ENCODE measurements around the gene TENM3.
A peak's percentile ranks its signal among the peaks of the same experiment; 100 is the strongest.

Gene TENM3

DNA sequence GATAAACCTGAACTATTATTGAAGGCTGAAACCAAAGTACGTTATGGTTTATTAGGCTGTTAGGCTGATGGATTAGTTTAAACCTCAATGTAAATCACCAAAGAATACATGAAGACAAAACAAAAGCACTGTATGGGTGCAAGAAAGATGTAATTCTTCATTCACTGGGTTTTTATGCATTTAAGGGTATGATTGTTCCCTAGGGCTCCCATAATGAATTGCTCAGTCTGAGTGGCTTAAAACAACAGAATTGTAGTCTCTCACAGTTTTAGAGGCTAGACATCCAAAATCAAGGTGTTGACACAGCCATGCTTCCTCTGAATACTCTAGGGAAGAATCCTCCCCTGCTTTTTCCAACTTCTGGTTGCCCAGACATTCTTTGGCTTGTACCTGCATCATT is 222.8 kb downstream of the TENM3 start:
- DNase-seq: no peak

DNA sequence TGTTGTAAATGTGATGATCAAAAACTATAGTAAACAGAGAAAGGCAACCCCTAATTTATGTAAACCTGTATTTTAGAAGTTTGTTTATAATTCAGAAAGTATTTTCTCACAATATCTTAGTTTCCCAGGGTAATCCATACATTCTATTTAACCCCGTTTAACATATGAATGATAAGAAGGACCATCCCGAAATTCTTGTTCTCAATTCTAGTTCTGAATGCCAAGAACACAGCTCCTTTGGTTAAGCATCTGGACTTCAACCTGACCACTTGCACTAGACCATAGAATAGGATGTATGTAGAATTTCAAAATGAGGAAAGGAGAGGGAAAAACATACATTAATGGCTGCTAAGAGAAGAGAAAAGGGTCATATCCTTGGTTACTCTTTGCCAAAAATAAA is 227.0 kb downstream of the TENM3 start:
- no peak for DNase-seq

DNA sequence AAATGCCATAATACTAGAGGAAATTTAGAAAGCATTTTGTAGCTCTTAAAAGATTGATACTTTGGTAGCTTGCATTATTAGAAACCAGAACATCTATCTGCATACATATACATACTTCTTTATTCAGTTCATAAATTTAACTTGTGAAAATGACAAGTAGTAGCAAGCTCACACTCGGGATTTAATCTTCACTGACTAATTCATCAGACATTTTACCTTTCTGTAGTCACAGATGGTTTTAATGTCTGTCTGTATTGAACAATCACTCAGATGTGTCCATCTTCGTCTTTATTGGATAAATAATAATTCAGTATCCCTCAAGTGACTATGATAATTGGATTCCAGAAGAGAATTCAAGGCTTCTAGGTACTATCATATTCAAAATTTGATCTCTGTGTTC is 232.3 kb downstream of the TENM3 start:
- no peak for DNase-seq

DNA sequence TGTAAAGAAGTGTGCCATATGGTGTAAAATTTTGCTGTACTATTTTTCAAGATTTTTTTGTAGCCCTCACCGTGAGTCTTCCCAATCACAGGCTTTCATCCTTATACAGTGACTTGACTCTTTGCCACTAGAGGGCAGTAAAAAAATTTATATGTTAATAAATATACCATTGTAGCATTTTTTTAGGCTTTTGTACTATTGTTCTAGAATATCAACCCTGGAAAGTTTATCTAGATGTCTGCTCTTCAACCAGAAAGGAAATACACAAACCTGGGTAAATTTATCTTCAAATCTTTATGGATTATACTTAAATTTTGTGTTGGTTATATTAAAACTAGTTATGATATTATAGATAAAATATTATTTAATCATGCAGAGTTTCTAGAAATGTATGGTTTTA is 235.3 kb downstream of the TENM3 start:
- DNase-seq: peak; percentile 76

DNA sequence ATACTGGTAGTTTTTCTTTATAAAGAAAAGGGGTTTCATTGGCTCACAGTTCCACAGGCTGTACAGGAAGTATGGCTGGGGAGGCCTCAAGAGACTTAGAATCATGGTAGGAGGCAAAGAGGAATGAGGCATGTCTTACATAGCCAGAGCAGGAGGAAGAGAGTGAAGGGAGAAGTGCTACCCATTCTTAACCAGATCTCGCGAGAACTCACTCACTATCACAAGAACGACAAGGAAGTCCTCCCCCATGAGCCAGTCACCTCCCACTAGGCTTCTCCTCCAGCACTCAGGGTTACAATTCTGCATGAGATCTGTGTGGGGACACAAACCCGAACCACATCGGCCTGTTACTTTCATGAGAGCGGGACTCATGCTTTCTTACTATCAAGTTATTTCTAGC is 240.5 kb downstream of the TENM3 start:
- no peak for DNase-seq

DNA sequence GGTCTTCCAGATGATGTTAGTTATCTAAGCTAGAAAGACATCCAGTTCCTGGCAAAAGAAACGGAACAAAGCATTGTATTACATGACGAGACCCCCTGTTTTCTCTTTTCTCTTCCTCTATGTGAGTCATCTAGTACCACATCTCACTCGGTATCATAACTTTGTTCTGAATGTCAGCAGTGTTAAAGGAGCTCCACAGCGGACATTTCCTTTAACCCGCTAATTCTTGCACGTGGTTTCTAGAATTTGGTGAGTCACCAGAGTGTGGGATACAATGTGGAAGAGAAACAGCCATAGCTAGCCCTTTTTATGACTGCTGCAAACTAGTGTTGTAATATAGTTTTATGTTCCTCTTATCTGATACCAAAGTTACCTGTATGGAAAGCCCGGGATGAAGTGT is 243.7 kb downstream of the TENM3 start:
- no peak for DNase-seq

DNA sequence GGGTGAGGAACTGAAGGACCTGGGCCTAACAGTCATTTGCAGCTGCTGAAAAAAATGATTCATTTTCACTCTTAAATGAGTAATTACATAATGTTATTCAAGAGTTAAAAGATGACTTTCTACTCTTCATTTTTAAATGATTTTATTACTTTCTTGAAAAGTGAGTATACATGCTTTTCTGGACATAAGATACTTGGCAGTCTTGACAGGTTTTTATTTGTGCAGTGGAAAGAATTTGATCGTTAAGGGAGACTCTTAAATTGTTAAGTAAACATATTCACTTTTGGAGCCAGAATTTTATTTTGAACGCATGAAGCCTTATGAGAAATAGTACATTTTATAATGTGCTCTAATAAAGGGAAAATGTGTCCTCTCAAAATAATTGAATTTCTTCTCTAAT is 245.7 kb downstream of the TENM3 start:
- DNase-seq: peak; percentile 37

DNA sequence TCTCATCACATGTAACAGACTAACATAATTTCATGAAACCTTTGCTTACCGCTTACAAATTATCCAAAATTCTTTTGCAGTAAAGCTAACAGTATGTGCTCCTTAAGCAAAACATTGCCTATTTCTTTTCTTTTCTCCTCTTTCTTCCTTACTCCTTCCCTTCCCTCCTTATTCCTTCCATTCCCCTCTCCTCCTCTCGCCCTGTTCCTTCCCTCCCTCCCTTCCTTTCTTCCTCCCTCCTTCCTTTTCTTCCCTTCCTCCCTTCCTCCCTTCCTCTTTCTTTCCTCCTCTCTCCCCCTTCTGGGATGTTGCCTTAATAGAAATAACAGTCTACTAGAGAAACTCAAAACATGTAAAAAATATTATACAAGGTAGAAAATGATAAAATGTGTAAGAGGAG is 246.4 kb downstream of the TENM3 start:
- DNase-seq: no peak

DNA sequence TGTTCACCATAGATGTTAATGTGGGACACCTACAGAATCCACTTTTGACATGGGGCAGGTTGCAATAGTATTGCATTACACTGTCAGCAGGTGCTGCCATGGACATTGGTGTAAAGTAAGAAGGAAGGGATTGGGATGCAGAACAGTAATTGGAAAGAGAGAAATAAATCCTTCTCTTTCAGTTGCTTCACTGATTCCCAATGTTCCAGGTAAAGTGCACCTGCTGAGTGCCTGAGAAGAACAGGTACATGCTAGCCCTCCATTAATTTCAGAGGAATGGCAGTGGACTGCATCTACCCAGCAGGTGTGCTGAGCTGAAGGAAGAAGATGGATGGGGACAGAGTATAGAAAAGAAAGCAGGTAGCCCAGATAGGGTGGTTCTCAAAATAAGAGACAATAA is 248.5 kb downstream of the TENM3 start:
- no peak for DNase-seq

DNA sequence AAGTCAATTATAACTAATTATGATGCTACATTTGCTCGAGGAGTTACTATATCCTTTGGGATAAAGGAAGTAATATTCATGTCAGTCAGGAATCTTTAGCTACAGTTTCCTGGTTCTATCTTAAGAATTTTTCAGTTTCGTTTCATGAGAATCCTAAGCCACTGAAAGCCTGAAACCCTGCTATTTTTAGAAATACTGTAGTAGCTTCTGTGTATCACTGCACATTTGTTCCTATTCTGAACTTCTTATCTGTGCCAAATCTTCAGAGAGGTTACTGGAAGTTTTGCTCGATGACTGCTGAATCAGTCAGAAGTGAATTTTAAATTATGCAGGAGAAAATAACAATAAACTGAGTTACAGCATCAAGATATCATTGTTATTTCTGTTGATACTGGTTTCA is 249.2 kb downstream of the TENM3 start:
- DNase-seq: no peak

DNA sequence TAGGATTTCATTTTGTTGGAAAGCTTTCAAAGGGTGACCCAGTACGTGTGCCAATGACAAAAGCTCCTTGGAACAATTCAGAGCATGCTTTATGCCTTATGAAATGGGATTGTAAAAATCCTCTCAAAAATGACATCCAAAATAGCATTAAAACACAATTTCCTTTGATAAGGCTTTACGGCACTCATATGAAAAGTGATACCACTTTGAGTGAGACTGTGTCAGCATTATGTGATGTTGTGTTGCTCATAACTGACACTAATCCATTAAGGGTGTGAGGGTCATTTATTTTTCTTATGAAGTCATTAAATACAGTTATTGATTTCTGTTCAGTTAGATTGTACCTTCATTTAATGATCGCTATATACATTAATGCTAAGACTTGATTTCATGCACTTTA is 250.2 kb downstream of the TENM3 start:
- no peak for DNase-seq

DNA sequence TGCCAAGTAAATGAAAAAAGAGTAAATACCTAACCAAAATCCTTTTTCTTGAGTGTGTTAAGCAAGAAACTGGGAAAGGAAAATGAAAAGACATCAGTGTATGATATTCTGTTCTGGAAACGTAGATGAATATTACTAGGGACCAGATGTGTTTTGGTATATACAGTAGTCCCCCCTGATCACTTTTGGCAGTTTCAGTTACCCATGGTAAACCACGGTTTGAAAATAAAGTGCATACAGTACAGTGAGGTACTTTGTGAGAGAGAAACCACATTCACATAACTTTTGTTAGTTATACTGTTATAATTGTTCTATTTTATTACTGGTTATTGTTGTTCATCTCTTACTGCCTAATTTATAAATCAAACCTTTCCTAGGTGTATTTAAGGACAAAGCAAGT is 250.9 kb downstream of the TENM3 start:
- DNase-seq: no peak

DNA sequence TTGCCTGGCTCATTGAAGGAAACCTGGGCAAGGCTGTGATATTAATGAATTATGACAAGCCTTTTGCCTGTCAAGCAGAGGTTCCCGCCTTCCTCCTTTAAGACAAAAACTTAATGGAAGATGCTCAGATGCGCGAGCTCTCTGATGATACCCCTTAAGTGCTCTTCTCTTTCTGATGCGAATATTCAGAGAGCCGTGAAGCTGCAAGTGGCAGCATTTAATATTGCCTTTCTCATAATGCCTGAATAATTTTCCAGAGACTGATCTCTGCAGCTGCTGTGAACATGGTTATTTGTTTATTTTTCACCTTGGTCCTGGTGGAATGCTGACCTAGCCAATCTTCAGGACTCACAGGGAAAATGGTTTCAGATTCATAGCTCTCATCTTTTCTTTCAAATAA is 251.8 kb downstream of the TENM3 start:
- DNase-seq: no peak

DNA sequence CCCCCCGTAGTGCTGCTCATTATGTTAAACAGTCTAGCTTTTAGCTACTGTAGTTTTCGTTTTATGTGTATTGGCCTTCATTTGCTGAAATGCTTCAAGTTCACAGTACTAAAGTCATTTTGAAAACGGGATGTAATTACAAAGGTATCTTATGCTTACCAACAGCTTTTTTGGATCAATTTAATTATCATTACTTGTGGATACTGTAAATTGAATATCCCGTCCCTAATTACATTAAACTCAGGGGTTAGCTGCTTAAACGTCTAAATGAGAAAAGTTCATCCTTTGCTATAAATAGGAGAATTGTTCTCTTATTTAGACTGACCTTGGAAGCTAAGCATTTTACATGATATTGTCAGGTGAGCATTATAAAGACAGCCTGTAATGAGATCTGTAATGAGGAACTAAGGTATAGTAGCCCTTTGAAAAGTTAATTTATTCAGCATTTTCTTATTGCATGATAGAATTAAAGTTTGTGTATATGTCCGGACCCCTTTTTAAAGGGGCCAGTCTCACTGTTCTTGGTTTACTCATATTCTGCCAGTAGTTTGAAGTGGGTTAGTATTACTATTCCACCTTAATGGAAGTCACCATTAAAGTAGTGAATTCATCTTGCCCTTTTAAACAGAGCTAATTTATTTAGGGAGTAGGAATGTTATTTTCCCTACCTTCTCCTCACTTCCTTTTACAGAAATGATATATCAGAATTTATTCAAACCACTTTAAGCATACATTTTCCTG is 252.6 kb downstream of the TENM3 start:
- no peak for DNase-seq

DNA sequence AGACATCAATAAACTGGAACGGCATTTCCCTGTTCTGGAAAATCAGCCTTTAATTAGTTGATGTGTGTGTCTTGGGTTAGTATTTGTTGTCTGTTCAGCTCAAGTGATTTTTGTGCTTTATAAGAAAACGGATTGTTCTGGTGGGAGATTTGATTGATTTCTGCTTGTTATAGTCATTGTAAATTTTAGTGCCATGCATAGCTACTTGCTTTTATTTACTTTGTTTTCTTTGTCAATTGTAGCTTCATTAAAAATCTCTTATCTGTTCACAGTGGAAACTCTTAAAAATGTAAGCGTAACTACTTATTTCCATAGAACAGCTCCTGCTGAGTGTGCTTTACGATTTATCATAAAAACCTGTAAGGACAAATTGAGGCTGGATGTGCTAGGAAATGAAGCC is 253.2 kb downstream of the TENM3 start:
- no peak for DNase-seq

DNA sequence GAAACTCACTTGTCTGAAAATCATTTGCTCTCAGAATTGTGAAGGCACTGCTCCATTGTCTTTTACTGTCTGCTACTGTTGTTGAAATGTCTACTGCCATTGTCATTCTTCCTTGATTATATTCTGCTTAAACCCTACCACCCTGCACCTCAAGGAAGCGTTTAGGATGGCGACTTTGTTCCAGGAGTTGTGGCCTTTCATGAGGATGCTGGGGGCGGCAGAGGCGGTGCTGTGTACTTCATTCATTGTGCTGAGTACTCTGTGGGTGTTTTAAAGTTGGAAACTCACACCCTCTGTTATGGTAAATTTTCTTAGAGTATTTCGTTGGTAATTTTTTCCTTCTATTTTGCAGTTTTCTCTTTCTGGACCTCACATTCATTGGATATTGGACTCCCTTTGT is 258.9 kb downstream of the TENM3 start:
- DNase-seq: no peak

DNA sequence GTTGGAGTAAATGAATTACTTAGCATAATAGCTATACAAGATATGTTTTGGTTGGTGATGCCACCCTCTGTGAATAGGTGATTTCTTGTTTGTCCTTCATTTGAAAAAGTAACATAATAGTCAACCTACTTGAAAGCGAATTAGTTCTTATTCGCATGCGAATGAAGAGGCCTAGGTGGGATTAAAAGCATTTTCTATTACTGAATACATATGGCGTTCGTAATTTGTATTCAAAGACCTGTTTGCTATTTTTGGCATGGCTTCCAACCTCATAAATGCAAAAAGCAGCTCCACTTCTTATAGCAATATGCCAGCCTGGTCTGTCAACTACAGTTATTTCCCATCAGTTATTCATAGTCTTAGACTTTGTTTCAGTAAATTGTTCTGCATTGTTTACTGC is 261.3 kb downstream of the TENM3 start:
- no peak for DNase-seq

DNA sequence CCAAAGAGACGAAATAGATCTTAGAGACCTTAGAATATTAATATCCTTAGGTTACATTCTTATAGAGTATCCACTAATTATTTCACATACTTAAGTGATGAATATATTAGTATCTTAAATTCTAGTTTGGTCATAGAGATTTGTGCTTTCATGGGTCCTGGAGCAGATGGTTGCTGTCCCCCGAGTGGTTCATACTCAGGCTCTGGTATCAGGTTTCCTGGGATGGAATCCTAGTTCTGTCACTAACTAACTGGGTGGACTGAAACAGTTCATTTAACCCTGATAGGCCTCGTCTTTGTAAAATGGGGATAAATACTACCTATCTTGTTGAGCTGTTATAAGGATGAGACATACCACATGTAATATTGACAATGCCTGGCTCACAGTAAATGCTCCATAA is 264.6 kb downstream of the TENM3 start:
- no peak for DNase-seq

DNA sequence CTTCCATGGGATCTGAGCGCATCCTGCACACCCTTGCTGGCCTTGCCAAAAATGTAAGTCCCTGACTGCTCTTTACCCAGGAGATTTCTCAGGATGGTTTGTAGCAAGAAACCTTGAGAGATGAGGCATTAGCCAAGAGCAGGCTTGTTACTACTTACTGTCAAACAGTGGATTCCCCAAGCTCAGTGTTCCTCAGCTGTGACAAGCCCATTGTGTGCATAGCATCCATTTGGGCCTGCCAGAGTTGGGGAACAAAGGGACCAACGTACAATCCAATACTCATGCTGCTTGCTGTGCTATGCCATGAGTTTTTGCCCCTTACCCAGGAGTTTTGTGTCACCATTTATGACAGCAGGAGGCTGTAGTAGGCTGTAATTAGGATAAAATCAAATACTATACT is 267.6 kb downstream of the TENM3 start:
- no peak for DNase-seq

DNA sequence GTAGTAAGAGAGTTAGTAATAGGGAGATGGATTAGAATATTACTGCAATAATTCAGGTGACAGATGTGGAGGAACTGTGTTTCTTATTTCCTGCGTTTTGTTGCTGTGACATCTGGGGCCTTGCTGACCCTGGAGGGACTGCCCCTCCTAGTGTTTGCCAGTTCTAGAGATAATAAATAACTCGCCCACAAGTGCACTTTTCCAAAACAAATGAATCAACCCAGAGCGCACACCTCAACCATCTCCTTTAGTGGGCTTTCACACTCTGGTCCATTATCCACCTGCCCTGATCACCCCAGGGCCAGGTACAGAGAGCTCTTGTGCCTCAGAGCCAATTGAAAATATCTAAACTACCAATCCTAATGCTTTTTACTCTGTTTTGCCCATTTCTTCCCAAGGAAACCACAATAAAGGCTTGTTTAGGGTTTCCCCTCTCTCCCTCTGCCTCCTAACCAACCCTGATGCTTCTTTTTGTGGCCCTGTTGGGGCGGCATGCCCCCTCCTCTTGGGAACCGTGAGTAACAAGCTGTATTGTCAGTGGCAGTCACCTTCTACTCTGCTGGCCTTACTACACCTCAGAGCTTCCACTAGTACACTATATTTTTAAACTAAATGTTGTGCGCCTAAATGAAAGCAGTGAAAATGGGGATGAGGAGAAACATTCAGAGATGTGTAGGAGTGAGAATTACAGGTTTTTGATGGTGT is 270.5 kb downstream of the TENM3 start:
- no peak for DNase-seq

DNA sequence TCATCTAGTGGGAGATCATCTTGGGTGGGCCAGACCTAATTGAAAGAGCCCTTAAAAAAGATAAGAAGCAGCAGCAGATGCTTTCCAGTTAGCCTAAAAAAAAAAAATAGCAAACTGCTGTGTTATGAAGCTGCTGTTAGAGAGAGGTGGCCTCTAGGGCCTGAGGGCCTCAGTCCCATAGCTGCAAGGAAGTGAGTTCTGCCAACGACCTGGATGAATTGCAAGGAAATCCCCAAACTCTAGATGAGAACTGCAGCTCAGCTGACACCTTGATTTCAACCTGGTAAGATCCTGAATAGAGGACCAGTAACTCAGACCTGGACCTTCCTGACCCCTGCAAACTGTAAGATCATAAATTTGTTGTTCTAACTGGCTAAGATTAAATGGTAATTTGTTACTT is 275.2 kb downstream of the TENM3 start:
- no peak for DNase-seq

DNA sequence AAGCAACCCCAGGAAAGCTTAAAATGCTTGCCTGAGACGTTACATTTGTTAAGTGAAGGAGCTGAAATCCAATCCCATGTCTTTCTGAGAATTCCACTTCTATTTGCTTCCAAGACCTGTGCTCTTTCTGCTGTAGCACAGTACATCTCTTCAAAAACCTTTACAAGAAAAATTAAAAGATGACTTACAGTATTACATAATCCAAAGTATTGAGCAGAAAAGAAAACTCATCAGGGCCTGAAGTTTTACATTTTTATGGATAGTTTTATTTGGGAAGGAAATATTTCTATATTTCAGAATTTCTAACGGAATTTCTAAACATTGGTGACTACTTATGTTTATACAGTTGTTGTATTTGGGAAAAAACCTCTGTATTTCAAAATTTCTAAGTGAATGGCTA is 276.3 kb downstream of the TENM3 start:
- DNase-seq: no peak

DNA sequence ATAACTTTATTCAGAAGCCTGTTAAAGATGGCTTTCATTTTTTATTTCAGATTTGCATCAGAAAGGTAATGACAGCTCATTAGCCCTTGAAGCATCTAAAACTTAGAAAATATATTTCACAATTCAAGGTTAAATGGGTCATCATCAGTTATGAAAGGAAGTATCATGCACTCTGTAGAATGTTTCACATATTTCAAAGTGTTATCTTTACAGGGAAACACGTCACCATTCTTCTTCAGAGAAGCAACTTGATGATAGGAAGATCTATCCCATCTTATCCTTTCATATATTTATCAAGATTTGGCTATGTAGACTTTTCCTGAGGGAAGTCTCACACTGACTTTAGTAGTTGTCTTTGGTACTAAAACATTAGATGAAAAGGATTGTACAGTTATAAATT is 277.8 kb downstream of the TENM3 start:
- no peak for DNase-seq

DNA sequence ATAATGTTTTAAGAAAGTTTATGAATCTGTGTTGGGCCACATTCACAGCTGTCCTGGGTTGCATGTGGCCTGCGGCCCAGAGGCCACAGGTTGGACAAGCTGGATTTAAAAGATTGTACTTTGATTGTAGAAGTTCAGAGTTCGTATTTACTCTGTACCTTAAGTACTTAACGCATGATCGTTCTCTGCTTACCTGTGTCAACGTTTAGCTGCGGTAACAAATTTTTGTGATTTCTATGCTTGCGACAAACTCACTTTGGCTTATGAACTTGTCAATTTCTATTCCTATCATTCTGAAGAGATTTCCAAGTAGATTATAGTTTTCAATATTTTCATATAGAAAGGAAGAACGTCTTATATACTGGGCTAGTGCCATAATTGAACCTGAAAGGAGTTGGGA is 285.6 kb downstream of the TENM3 start:
- DNase-seq: no peak

DNA sequence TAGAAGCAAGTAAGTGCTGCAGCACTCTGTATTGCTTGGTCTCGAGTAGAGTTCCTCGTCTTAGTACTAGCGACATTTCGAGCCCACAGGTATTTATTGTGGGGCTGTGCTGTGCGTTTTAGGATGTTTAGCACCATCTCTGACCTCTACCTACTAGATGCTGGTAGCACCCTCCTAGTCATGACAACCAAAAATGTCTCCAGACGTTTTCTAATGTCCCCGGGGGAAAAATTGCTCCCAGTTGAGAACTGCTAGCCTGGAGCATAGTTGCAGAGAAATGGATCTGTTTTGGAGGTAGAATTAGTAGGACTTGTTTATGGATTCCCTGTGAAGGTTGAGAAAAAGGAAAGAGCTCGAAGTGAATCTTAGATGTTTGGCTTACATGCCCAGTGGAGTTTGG is 287.2 kb downstream of the TENM3 start:
- DNase-seq: no peak
